Liver (tissue), 9 donors: ENCODE data around the gene PROX2. TPM values are rescaled to one million over a fixed set of nuclear protein-coding genes. Genes with fewer than 3 reads are reported as not detected.

Experiments
- DNase-seq: peaks from one replicate; pipeline ENCODE4 v3.0.0-alpha.2; 2017; ENCODE audit warnings: low spot score
- H3K27ac ChIP-seq, 2 donors: one replicate each; pipeline ENCODE4 v1.7.0; 2013; ENCODE audit warnings: inconsistent platforms in 2 of 2, low read length in 2 of 2, control low read depth in 1 of 2, low read depth in 1 of 2, mild to moderate bottlenecking in 1 of 2
- H3K27me3 ChIP-seq, 4 donors: one replicate each; pipeline versions ENCODE4 v1.6.1 to v1.7.0; 2013; ENCODE audit warnings: low read length in 3 of 4, inconsistent platforms in 1 of 4, mild to moderate bottlenecking in 1 of 4, moderate library complexity in 1 of 4; ENCODE audit not compliant: control insufficient read depth in 4 of 4, insufficient read depth in 4 of 4
- H3K36me3 ChIP-seq, 4 donors: one replicate each; pipeline versions ENCODE4 v1.6.1 to v1.7.0; 2013; ENCODE audit warnings: low read length in 3 of 4, mild to moderate bottlenecking in 3 of 4, low read depth in 1 of 4, moderate library complexity in 1 of 4; ENCODE audit not compliant: control insufficient read depth in 4 of 4, insufficient read depth in 3 of 4
- H3K4me1 ChIP-seq, 4 donors: one replicate each; pipeline versions ENCODE4 v1.6.1 to v1.7.0; 2013; ENCODE audit warnings: low read length in 3 of 4, mild to moderate bottlenecking in 3 of 4, moderate library complexity in 1 of 4; ENCODE audit not compliant: control insufficient read depth in 4 of 4, insufficient read depth in 4 of 4
- H3K4me3 ChIP-seq, 3 donors: one replicate each; pipeline versions ENCODE4 v1.6.1 to v1.7.0; 2013; ENCODE audit warnings: low read length in 3 of 3, control low read depth in 1 of 3, low read depth in 1 of 3, mild to moderate bottlenecking in 1 of 3
- H3K9ac ChIP-seq, 2 donors: one replicate each; pipeline ENCODE4 v1.7.0; 2013; ENCODE audit warnings: low read length in 2 of 2, mild to moderate bottlenecking in 2 of 2, moderate library complexity in 2 of 2, control low read depth in 1 of 2, low read depth in 1 of 2
- H3K9me3 ChIP-seq, 4 donors: one replicate each; pipeline versions ENCODE4 v1.6.1 to v1.7.0; 2013; ENCODE audit warnings: low read length in 3 of 4; ENCODE audit not compliant: control insufficient read depth in 4 of 4
- EGR1 ChIP-seq, 2 donors: IDR thresholded peaks; 2 replicates each; pipeline ENCODE4 v1.6.1; 2016 to 2018; ENCODE audit warnings: antibody characterized with exemption in 2 of 2, low read depth in 2 of 2
- FOXA1 ChIP-seq: IDR thresholded peaks from 2 replicates; pipeline ENCODE4 v1.6.1; 2016; ENCODE audit warnings: antibody characterized with exemption
- FOXA2 ChIP-seq: IDR thresholded peaks from 2 replicates; pipeline ENCODE4 v1.6.1; 2016; ENCODE audit warnings: antibody characterized with exemption
- HNF4G ChIP-seq: IDR thresholded peaks from 2 replicates; pipeline ENCODE4 v1.6.1; 2016; ENCODE audit warnings: antibody characterized with exemption
- JUND ChIP-seq, 2 donors: IDR thresholded peaks; 2 replicates each; pipeline ENCODE4 v1.6.1; 2016; ENCODE audit warnings: antibody characterized with exemption in 2 of 2
- NR2F2 ChIP-seq: IDR thresholded peaks from 2 replicates; pipeline ENCODE4 v1.6.1; 2016; ENCODE audit warnings: antibody characterized with exemption
- RAD21 ChIP-seq, 2 donors: IDR thresholded peaks; 2 replicates each; pipeline ENCODE4 v1.6.1; 2016; ENCODE audit warnings: antibody characterized with exemption in 2 of 2, mild to moderate bottlenecking in 2 of 2
- RXRA ChIP-seq, 2 donors: IDR thresholded peaks; 2 replicates each; pipeline ENCODE4 v1.6.1; 2017 to 2018; ENCODE audit warnings: antibody characterized with exemption in 2 of 2, mild to moderate bottlenecking in 1 of 2
- SP1 ChIP-seq: IDR thresholded peaks from 2 replicates; pipeline ENCODE4 v1.6.1; 2018; ENCODE audit warnings: antibody characterized with exemption, mild to moderate bottlenecking
- TAF1 ChIP-seq: conservative IDR thresholded peaks from 2 replicates; pipeline ENCODE4 v1.6.1; 2016; ENCODE audit warnings: antibody characterized with exemption, mild to moderate bottlenecking
- YY1 ChIP-seq: IDR thresholded peaks from 2 replicates; pipeline ENCODE4 v1.6.1; 2016; ENCODE audit warnings: antibody characterized with exemption, mild to moderate bottlenecking
- WGBS: extraction: QIAGEN DNeasy Blood & Tissue Kit; methylation state at CpG from one replicate; pipeline ENCODE4 v1.1.7; 2013; 5-methylcytosine and 5-hydroxymethylcytosine counted together
- polyA plus RNA-seq, 2 donors: library from polyadenylated mRNA; stranded (reverse) in 1 of 2; unstranded in 1 of 2; fragments of 200-250 nt in 1 of 2; fragments of >200 nt in 1 of 2; fragmentation: Nextera tagmentation in 1 of 2; extraction: Ambion mirVana in 1 of 2; gene quantifications; one replicate each; pipeline versions ENCODE4 v1.2.1 to v1.2.3, GENCODE V29; 2013 to 2015
- total RNA-seq, 2 donors: library from RNA; depleted of rRNA; stranded (reverse); fragments of >200 nt; gene quantifications; one replicate each; pipeline ENCODE4 v1.2.3, GENCODE V29; 2014
- TF ChIP-seq, protein P1 (sequence below): IDR thresholded peaks from 2 replicates; pipeline ENCODE4 v1.6.1; 2016; ENCODE audit warnings: antibody characterized with exemption, mild to moderate bottlenecking
- TF ChIP-seq, protein P2 (sequence below): IDR thresholded peaks from 2 replicates; pipeline ENCODE4 v1.6.1; 2016; ENCODE audit warnings: antibody characterized with exemption
- TF ChIP-seq, protein P3 (sequence below): IDR thresholded peaks from 2 replicates; pipeline ENCODE4 v1.6.1; 2016; ENCODE audit warnings: antibody characterized with exemption
- TF ChIP-seq, protein P4 (sequence below): IDR thresholded peaks from 2 replicates; pipeline ENCODE4 v1.6.1; 2016; ENCODE audit warnings: antibody characterized with exemption
- TF ChIP-seq, protein P5 (sequence below): fragments of 150-350 bp; IDR thresholded peaks from 2 replicates; pipeline ENCODE4 v1.5.1; 2017; ENCODE audit warnings: improper control_type of control experiment, low read depth, low read length; ENCODE audit not compliant: missing input control
- donor health status: healthy.
- donor health status: healthy.
- donor health status: healthy.
- donor health status: healthy.
- donor health status: healthy.

The PROX2 gene
- total and polyA plus RNA-seq, 4 donors, result 0.06 TPM; not detected in 3

DNA sequence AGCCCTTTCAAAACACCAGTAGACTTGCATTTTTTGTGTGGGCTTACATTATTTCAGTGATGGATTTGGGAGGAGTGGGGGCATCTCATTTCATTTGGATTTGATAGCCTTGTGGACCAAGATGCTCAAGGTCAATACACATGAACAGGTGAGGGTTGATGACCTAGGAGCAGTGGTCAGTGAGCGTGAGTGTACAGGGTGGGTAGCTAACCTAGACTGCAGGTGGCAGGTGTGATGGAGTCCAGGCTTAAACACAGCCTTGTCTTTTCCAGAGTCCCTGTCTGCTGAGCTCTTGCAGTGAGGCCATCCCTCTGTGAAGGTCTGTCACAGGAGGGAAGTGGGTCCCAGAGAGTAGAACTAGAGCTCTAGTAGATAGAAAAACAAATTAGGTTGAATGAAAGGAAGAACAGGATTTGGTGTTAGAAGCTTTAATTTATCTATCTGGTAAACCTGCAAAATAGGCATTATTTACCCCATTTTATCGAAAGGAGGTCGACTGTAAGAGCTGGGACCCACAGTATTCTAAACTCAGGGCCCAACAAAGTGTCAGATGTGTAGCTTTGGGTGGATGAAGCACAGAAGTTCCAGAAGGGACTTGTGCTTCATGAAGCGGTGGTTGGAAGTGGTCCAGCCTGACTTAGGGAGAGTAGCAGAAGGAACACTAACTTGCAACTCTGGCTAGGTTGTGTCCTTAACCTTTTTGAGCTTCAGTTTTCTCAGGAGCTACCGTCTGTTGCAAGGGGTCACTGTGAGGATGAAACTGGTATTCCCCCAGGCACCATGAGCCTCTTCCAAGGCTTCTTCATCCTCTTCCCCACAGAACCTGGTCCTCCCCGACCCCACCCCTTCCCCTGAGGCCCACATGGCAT is 28.9 kb upstream of the PROX2 start (continued):
- TF ChIP-seq, protein P1, sequence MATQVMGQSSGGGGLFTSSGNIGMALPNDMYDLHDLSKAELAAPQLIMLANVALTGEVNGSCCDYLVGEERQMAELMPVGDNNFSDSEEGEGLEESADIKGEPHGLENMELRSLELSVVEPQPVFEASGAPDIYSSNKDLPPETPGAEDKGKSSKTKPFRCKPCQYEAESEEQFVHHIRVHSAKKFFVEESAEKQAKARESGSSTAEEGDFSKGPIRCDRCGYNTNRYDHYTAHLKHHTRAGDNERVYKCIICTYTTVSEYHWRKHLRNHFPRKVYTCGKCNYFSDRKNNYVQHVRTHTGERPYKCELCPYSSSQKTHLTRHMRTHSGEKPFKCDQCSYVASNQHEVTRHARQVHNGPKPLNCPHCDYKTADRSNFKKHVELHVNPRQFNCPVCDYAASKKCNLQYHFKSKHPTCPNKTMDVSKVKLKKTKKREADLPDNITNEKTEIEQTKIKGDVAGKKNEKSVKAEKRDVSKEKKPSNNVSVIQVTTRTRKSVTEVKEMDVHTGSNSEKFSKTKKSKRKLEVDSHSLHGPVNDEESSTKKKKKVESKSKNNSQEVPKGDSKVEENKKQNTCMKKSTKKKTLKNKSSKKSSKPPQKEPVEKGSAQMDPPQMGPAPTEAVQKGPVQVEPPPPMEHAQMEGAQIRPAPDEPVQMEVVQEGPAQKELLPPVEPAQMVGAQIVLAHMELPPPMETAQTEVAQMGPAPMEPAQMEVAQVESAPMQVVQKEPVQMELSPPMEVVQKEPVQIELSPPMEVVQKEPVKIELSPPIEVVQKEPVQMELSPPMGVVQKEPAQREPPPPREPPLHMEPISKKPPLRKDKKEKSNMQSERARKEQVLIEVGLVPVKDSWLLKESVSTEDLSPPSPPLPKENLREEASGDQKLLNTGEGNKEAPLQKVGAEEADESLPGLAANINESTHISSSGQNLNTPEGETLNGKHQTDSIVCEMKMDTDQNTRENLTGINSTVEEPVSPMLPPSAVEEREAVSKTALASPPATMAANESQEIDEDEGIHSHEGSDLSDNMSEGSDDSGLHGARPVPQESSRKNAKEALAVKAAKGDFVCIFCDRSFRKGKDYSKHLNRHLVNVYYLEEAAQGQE, result no peak
- TF ChIP-seq JUND (IDR thresholded peaks at IDR 0.05), result no peak
- TF ChIP-seq, protein P2, sequence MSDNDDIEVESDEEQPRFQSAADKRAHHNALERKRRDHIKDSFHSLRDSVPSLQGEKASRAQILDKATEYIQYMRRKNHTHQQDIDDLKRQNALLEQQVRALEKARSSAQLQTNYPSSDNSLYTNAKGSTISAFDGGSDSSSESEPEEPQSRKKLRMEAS, result no peak
- TF ChIP-seq TAF1, result no peak
- no peak for TF ChIP-seq EGR1 (IDR thresholded peaks at IDR 0.05; ENCODE audit: low read depth in 2 of 2)
- TF ChIP-seq RAD21 (IDR thresholded peaks at IDR 0.05), result no peak

DNA sequence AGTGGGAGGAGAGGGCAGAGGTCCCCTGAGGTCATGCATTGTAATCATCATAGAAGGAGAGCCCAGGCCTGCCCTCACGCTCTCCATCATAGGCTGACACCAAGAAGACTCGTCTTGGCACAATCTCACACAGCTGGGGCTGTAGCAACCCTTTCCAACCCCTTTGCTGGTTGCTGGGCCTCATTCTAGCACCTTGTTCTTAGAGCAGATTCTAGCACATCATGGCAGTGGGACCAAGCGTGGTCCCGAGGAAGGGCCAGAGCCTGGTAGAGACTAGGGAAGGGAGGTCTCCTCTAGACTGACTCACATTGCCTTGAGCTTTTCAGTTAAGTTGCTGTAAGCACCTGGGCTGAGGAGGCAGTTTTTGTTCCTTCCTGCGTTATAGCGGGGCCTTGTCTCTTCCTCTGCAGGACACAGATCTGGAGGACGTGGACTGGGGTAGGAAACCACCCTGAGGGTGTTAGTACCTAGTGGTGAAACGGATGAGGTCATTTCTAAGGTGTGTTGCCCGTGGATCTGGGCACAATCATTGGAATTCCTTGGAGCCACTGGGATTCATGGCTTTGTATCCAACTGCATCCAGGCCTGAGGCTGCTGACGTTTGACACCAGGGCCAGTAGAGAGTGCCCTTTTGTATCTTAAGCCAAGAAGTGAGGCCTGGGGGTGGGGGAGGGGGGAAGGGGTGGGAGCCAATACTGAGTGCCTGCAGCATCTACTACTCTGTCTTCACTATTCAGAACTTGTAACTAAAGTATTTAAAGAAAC is 27.2 kb upstream of the PROX2 start:
- Histone ChIP-seq H3K9me3 (no peaks in the 10 kb centered on the region), H3K27me3 (no peaks in the 10 kb centered on the region), H3K36me3 (peaks cover 6 to 63% (median 39%) of the 10 kb centered on the region in 4 donors), H3K4me3 (no peak overlapping the region), H3K27ac (no peak overlapping the region), H3K9ac (no peak overlapping the region), H3K4me1 (peaks cover 2 to 9% (median 8%) of the 10 kb centered on the region in 4 donors)
- DNase-seq, result no peak
- TF ChIP-seq, protein P3, sequence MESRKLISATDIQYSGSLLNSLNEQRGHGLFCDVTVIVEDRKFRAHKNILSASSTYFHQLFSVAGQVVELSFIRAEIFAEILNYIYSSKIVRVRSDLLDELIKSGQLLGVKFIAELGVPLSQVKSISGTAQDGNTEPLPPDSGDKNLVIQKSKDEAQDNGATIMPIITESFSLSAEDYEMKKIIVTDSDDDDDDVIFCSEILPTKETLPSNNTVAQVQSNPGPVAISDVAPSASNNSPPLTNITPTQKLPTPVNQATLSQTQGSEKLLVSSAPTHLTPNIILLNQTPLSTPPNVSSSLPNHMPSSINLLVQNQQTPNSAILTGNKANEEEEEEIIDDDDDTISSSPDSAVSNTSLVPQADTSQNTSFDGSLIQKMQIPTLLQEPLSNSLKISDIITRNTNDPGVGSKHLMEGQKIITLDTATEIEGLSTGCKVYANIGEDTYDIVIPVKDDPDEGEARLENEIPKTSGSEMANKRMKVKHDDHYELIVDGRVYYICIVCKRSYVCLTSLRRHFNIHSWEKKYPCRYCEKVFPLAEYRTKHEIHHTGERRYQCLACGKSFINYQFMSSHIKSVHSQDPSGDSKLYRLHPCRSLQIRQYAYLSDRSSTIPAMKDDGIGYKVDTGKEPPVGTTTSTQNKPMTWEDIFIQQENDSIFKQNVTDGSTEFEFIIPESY, result no peak
- 80% methylated on average over 10 of the region's 10 CpGs for WGBS

DNA sequence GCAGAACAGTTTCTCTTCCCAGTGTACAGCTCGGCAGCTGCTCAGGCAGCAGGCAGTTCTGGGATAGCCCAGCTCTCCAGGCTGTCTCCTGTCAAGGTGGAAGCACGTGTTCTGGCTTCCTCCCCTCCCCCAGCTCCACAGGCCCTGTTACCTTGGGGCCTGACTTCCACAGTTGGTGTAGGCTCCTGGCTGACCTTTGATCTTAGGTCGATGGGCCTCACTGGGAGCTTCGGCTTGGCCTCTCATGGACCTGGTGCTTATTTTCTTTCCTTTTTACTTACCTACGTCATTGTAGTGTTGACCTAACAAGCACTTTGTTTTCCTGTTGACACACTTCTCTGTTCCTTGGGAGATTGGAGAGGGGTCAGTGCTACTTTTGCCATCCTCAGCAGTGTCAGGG is 22.7 kb upstream of the PROX2 start:
- peak overlapping the region; percentile 22 to 28 for H3K27ac ChIP-seq
- H3K36me3 ChIP-seq, result peaks cover 10 to 85% (median 63%) of the 10 kb centered on the region in 4 donors
- peaks cover 4 to 21% (median 12%) of the 10 kb centered on the region in 4 donors for H3K4me1 ChIP-seq
- H3K4me3 ChIP-seq, result no peak overlapping the region
- WGBS, result 28% methylated on average over 5 of the region's 5 CpGs
- no peaks in the 10 kb centered on the region for H3K27me3 ChIP-seq
- no peak overlapping the region for H3K9ac ChIP-seq
- DNase-seq, result peak; percentile 60
- H3K9me3 ChIP-seq, result no peaks in the 10 kb centered on the region
- TF ChIP-seq FOXA1 (peak; percentile 29), YY1 (peak; percentile 25), FOXA2 (peak; percentile 69), SP1 (peak; percentile 87), HNF4G (peak; percentile 79), RAD21 (IDR thresholded peaks at IDR 0.05) (peak in 1 of 2 donors; percentile 37), EGR1 (IDR thresholded peaks at IDR 0.05; ENCODE audit: low read depth in 2 of 2) (peak in 1 of 2 donors; percentile 21), NR2F2 (peak; percentile 97), RXRA (IDR thresholded peaks at IDR 0.05) (peak; percentile 83 to 94)
- TF ChIP-seq, protein P1, result no peak
- TF ChIP-seq, protein P2, result peak; percentile 89
- TF ChIP-seq, protein P4, sequence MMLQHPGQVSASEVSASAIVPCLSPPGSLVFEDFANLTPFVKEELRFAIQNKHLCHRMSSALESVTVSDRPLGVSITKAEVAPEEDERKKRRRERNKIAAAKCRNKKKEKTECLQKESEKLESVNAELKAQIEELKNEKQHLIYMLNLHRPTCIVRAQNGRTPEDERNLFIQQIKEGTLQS, result no peak
- TF ChIP-seq, protein P5, sequence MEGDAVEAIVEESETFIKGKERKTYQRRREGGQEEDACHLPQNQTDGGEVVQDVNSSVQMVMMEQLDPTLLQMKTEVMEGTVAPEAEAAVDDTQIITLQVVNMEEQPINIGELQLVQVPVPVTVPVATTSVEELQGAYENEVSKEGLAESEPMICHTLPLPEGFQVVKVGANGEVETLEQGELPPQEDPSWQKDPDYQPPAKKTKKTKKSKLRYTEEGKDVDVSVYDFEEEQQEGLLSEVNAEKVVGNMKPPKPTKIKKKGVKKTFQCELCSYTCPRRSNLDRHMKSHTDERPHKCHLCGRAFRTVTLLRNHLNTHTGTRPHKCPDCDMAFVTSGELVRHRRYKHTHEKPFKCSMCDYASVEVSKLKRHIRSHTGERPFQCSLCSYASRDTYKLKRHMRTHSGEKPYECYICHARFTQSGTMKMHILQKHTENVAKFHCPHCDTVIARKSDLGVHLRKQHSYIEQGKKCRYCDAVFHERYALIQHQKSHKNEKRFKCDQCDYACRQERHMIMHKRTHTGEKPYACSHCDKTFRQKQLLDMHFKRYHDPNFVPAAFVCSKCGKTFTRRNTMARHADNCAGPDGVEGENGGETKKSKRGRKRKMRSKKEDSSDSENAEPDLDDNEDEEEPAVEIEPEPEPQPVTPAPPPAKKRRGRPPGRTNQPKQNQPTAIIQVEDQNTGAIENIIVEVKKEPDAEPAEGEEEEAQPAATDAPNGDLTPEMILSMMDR, result no peak
